OCI-LY1 (cell line): ENCODE data around the gene ZNF654.

ENCODE experiments used
- H2AFZ ChIP-seq: fragments of 200-600 bp; sonication (generic), shearing (Covaris generic); 2 replicates; pipeline ENCODE4 v1.6.0; 2014; ENCODE audit warnings: antibody characterized with exemption, mild to moderate bottlenecking, low read length
- H3F3A ChIP-seq: fragments of 200-600 bp; sonication (generic), shearing (Covaris generic); 2 replicates; pipeline ENCODE4 v1.6.0; 2014; ENCODE audit warnings: mild to moderate bottlenecking, antibody characterized with exemption, low read length, moderate library complexity; ENCODE audit not compliant: insufficient read depth
- H3K27ac ChIP-seq: fragments of 200-600 bp; sonication (generic); 2 replicates; pipeline ENCODE4 v1.5.1; 2014; ENCODE audit warnings: low read length, mixed run types, mild to moderate bottlenecking, low read depth; ENCODE audit not compliant: poor library complexity, severe bottlenecking
- H3K27me3 ChIP-seq: fragments of 200-600 bp; sonication (generic); 2 replicates; pipeline ENCODE4 v1.6.0; 2014; ENCODE audit warnings: antibody characterized with exemption, mild to moderate bottlenecking, low read length, moderate library complexity; ENCODE audit not compliant: insufficient read depth
- H3K36me3 ChIP-seq: fragments of 200-600 bp; sonication (generic); 2 replicates; pipeline ENCODE4 v1.6.1; 2014; ENCODE audit warnings: mild to moderate bottlenecking, antibody characterized with exemption, low read length, moderate library complexity, mixed read lengths; ENCODE audit not compliant: insufficient read depth
- H3K4me1 ChIP-seq: fragments of 200-600 bp; sonication (generic); 2 replicates; pipeline ENCODE4 v1.5.1; 2014; ENCODE audit warnings: mild to moderate bottlenecking, low read length, moderate library complexity; ENCODE audit not compliant: insufficient read depth, severe bottlenecking
- H3K4me2 ChIP-seq: fragments of 200-600 bp; sonication (generic), shearing (Covaris generic); 2 replicates; pipeline ENCODE4 v1.6.1; 2014; ENCODE audit warnings: low read length
- H3K4me3 ChIP-seq: fragments of 200-600 bp; sonication (generic); 2 replicates; pipeline ENCODE4 v1.5.1; 2014; ENCODE audit warnings: low read length, low read depth, mild to moderate bottlenecking, mixed read lengths; ENCODE audit not compliant: poor library complexity, severe bottlenecking
- H3K79me2 ChIP-seq: fragments of 200-600 bp; shearing (Covaris generic); 2 replicates; pipeline ENCODE4 v1.6.1; 2016; ENCODE audit warnings: mixed run types, low read length, mixed read lengths; ENCODE audit not compliant: insufficient read depth
- H3K9ac ChIP-seq: fragments of 200-600 bp; sonication (generic), shearing (Covaris generic); 2 replicates; pipeline ENCODE4 v1.6.1; 2014; ENCODE audit warnings: mild to moderate bottlenecking, low read length, mixed read lengths
- H3K9me2 ChIP-seq: fragments of 200-600 bp; sonication (generic), shearing (Covaris generic); 2 replicates; pipeline ENCODE4 v1.6.1; 2014; ENCODE audit warnings: low read depth, mild to moderate bottlenecking, low read length, mixed read lengths
- H3K9me3 ChIP-seq: fragments of 200-600 bp; shearing (Covaris generic); 2 replicates; pipeline ENCODE4 v1.6.1; 2014; ENCODE audit warnings: low read length, mixed read lengths
- H4K20me1 ChIP-seq: fragments of 200-600 bp; sonication (generic), shearing (Covaris generic); 2 replicates; pipeline ENCODE4 v1.6.0; 2016; ENCODE audit warnings: mild to moderate bottlenecking, low read length; ENCODE audit not compliant: insufficient read depth
- CTCF ChIP-seq: fragments of 200-600 bp; sonication (generic), shearing (Covaris generic); IDR thresholded peaks from 2 replicates; pipeline ENCODE4 v1.5.1; 2017; ENCODE audit warnings: mild to moderate bottlenecking, antibody characterized with exemption, low read length, moderate library complexity, mixed read lengths
- EZH2 ChIP-seq: fragments of 200-600 bp; sonication (generic), shearing (Covaris generic); IDR thresholded peaks from 2 replicates; pipeline ENCODE4 v1.8.0; 2017; ENCODE audit warnings: borderline replicate concordance, mixed run types, mild to moderate bottlenecking, antibody characterized with exemption, low read length, moderate library complexity, mixed read lengths

Gene ZNF654

DNA sequence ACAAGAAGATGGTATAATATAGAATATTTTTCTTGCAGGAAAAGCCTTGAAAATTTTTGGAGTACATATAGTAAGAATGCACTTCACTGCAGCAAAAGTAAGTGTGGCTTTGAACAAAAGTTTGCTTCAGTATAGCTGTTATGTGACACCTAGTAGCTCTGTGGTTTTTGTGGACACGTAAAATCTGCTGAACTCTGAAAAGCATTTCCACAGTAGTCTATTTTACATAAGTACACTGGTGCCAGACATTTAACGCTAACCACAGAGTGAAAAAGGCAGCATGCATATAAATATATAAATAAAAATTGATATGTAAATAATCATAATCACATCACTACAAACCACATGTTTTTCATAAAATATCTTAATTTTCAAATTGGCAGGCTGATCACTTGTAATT lies 40.0 kb upstream of the ZNF654 start:
- Histone ChIP-seq H3F3A (no peaks in the 10 kb centered on the region), H3K9me3 (no peaks in the 10 kb centered on the region), H3K4me3 (no peak overlapping the region), H3K4me2 (no peak overlapping the region), H3K9ac (no peak overlapping the region), H3K36me3 (no peaks in the 10 kb centered on the region), H3K27me3 (no peaks in the 10 kb centered on the region), H3K27ac (no peak overlapping the region), H4K20me1 (no peaks in the 10 kb centered on the region), H2AFZ (no peak overlapping the region), H3K9me2 (no peaks in the 10 kb centered on the region), H3K79me2 (no peaks in the 10 kb centered on the region), H3K4me1 (no peaks in the 10 kb centered on the region)
- TF ChIP-seq CTCF (no peak), EZH2 (no peak)

GRCh38 chr3:88025001-88025552 lies 34.0 kb upstream of the ZNF654 start:
- no peak overlapping the region for H3K4me2 ChIP-seq
- H3K4me1 ChIP-seq = no peaks in the 10 kb centered on the region
- no peaks in the 10 kb centered on the region for H3K27me3 ChIP-seq
- H3F3A ChIP-seq = no peaks in the 10 kb centered on the region
- no peaks in the 10 kb centered on the region for H3K9me2 ChIP-seq
- H4K20me1 ChIP-seq = no peaks in the 10 kb centered on the region
- TF ChIP-seq CTCF (no peak), EZH2 (no peak)
- H3K4me3 ChIP-seq = no peak overlapping the region
- H3K9ac ChIP-seq = no peak overlapping the region
- H2AFZ ChIP-seq = no peak overlapping the region
- H3K79me2 ChIP-seq = no peaks in the 10 kb centered on the region
- H3K36me3 ChIP-seq = no peaks in the 10 kb centered on the region
- H3K27ac ChIP-seq = no peak overlapping the region
- no peaks in the 10 kb centered on the region for H3K9me3 ChIP-seq

DNA sequence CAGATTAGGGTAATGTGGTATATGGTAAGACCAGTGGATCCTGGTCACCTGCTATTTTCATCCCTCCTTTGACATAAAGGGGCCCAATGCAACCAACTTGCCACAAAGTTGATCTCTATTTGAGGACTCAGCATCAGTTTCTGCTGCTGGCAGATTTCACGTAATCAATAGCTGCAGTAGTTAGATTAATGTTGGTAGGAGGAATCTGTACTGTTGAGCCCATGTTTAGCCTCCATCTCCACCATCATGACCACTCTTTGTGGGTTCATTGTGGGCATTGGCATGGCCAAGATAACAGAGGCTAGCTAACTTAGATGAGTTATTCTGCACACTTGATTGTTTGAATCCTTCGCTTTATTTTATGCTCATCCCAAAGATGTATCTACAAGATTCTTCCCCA lies 30.2 kb upstream of the ZNF654 start:
- TF ChIP-seq CTCF = no peak
- TF ChIP-seq EZH2 = no peak
- no peak overlapping the region for H2AFZ ChIP-seq
- H3K9me3 ChIP-seq = no peaks in the 10 kb centered on the region
- no peak overlapping the region for H3K4me3 ChIP-seq
- peaks cover 14% of the 10 kb centered on the region for H3K4me1 ChIP-seq
- H3F3A ChIP-seq = no peaks in the 10 kb centered on the region
- H3K4me2 ChIP-seq = no peak overlapping the region
- H3K27me3 ChIP-seq = no peaks in the 10 kb centered on the region
- no peaks in the 10 kb centered on the region for H3K9me2 ChIP-seq
- H3K27ac ChIP-seq = no peak overlapping the region
- no peak overlapping the region for H3K9ac ChIP-seq
- H4K20me1 ChIP-seq = no peaks in the 10 kb centered on the region
- H3K79me2 ChIP-seq = no peaks in the 10 kb centered on the region
- H3K36me3 ChIP-seq = no peaks in the 10 kb centered on the region
